ENCODE measurements around the gene HOXC4. TPM values are rescaled to one million over a fixed set of nuclear protein-coding genes. Genes with fewer than 3 reads are reported as not detected.

Gene HOXC4
- total RNA-seq, 2 donors from 2014 or later, result 0.62 TPM; not detected in 1

DNA sequence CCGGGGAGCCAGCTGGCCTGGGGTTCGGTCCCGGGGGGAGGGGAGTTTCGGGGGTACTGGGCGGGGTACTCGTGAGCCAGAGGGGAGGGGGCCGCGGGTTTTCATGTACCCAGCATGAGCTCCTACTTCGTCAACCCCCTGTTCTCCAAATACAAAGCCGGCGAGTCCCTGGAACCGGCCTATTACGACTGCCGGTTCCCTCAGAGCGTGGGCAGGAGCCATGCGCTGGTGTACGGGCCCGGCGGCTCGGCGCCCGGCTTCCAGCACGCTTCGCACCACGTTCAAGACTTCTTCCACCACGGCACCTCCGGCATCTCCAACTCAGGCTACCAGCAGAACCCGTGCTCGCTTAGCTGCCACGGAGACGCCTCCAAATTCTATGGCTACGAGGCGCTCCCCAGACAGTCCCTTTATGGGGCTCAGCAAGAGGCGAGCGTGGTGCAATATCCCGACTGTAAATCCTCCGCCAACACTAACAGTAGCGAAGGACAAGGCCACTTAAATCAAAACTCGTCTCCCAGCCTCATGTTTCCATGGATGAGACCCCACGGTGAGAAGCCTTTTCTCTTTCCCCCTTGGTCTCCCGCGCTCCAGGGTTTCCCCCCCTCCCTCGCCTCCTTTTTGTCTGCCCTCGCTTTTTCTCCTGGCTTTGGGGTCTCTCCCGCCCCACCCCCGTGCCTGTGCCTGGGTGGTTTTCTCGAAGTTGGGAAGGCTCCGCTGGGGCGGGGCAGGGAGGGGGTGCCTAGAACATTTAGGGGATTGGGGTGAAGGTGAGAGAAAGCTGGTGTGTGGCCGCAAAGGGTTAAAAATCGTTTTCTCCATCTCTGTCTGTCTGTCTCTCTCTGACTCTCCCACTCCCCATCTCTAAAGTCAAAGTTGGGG lies 44.2 kb upstream of the HOXC4 start:
- Histone ChIP-seq H3K9me3 (no peaks in the 10 kb centered on the region), H3K27ac (no peak overlapping the region), H3K4me1 (replicated peaks) (no peaks in the 10 kb centered on the region), H3K36me3 (no peaks in the 10 kb centered on the region), H3K27me3 (replicated peaks; ENCODE audit: insufficient read depth) (peaks cover 79% of the 10 kb centered on the region), H3K4me3 (no peak overlapping the region)
- WGBS, result 3% methylated on average over 49 of the region's 51 CpGs
- TF ChIP-seq POLR2A (IDR thresholded peaks at IDR 0.05) (no peak), POLR2AphosphoS5 (IDR thresholded peaks at IDR 0.05) (no peak)
- TF ChIP-seq, protein P1, sequence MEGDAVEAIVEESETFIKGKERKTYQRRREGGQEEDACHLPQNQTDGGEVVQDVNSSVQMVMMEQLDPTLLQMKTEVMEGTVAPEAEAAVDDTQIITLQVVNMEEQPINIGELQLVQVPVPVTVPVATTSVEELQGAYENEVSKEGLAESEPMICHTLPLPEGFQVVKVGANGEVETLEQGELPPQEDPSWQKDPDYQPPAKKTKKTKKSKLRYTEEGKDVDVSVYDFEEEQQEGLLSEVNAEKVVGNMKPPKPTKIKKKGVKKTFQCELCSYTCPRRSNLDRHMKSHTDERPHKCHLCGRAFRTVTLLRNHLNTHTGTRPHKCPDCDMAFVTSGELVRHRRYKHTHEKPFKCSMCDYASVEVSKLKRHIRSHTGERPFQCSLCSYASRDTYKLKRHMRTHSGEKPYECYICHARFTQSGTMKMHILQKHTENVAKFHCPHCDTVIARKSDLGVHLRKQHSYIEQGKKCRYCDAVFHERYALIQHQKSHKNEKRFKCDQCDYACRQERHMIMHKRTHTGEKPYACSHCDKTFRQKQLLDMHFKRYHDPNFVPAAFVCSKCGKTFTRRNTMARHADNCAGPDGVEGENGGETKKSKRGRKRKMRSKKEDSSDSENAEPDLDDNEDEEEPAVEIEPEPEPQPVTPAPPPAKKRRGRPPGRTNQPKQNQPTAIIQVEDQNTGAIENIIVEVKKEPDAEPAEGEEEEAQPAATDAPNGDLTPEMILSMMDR (IDR thresholded peaks at IDR 0.05), result no peak
- DNase-seq (ENCODE audit: low spot score), result no peak
- intact Hi-C loops (cut with DNase I), result no loop called here

DNA sequence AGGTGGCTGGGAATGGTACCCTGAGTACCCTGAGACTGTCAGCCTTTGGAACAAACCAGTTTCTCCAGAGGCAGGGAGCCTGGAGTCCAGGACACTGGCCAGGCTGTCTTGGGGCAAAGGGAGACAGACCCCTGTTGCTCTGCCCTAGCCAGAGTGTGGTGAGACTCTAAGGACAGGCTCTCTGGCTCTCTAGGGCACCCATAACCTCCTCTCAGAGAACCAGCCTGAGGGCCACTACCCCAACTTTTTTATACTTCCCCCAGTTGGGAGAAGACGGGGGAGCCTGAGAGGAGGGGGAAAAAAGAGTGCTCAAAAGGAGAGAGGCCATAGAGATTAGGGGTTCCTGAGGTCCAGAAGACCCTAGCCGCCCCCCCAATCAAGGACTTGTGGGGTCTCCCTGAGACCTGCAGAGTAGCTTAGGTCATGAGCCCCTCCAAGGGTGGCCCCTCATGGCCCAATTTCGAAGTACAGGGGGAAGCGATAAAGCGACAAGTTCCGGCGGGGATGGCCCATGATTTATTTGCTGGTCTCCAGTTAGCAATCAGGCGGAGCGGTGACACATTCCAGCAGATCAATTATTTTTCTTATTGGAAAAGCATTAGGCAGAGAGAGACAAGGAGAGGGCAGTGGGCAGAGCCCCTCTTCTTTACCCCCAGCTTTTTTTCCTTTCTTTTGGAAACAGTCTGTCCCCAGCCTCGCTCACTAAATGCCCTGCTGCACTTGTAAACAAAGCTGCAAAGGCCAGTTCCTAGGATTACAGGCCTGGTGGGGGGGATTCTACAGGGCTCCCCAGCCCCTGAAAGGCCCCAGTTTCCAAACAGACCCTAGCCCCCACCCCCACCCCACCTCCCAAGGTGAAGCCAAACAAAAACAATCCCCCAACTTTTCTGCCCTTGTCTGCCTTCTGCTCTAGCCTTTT lies 43.3 kb upstream of the HOXC4 start:
- Histone ChIP-seq H3K4me3 (no peak overlapping the region), H3K27me3 (replicated peaks; ENCODE audit: insufficient read depth) (peaks cover 79% of the 10 kb centered on the region), H3K9me3 (no peaks in the 10 kb centered on the region), H3K27ac (no peak overlapping the region), H3K4me1 (replicated peaks) (no peaks in the 10 kb centered on the region), H3K36me3 (no peaks in the 10 kb centered on the region)
- TF ChIP-seq POLR2A (IDR thresholded peaks at IDR 0.05), result no peak
- TF ChIP-seq, protein P1 (IDR thresholded peaks at IDR 0.05), result no peak
- TF ChIP-seq POLR2AphosphoS5 (IDR thresholded peaks at IDR 0.05), result no peak
- 16% methylated on average over 10 of the region's 10 CpGs for WGBS
- intact Hi-C loops (cut with DNase I), result no loop called here
- DNase-seq (ENCODE audit: low spot score), result no peak

DNA sequence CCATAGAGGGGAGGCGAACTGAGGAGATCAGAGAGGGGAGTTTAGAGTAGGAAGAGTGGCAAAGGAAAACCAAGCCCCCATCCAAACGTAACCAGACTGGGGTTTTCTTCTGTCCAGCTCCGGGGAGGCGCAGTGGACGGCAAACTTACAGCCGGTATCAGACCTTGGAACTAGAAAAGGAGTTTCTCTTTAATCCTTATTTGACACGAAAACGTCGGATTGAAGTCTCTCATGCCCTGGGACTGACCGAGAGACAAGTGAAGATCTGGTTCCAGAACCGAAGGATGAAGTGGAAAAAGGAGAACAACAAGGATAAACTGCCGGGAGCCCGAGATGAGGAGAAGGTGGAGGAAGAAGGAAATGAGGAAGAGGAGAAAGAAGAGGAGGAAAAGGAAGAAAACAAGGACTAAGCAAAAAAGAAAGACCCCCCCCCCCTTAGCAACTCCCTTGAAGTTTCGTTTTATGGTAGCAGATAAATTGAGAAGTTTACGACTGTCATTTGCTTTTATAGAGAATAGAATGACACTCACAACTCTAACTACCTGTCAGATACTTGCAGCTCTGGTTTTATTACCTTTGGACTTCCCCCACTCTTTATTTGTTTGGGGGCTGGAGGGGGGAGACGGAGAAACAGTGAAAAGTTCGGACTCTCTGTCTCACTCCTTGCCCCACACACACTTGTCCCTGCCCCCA lies 42.5 kb upstream of the HOXC4 start:
- no peaks in the 10 kb centered on the region for H3K4me1 ChIP-seq (replicated peaks)
- H3K9me3 ChIP-seq, result no peaks in the 10 kb centered on the region
- no peak overlapping the region for H3K4me3 ChIP-seq
- H3K36me3 ChIP-seq, result no peaks in the 10 kb centered on the region
- peaks cover 82% of the 10 kb centered on the region for H3K27me3 ChIP-seq (replicated peaks; ENCODE audit: insufficient read depth)
- TF ChIP-seq POLR2A (IDR thresholded peaks at IDR 0.05) (no peak), POLR2AphosphoS5 (IDR thresholded peaks at IDR 0.05) (no peak)
- TF ChIP-seq, protein P1 (IDR thresholded peaks at IDR 0.05), result no peak
- DNase-seq (ENCODE audit: low spot score), result no peak
- 4% methylated on average over 17 of the region's 17 CpGs for WGBS
- H3K27ac ChIP-seq, result no peak overlapping the region
- intact Hi-C loops (cut with DNase I), result no loop called here

DNA sequence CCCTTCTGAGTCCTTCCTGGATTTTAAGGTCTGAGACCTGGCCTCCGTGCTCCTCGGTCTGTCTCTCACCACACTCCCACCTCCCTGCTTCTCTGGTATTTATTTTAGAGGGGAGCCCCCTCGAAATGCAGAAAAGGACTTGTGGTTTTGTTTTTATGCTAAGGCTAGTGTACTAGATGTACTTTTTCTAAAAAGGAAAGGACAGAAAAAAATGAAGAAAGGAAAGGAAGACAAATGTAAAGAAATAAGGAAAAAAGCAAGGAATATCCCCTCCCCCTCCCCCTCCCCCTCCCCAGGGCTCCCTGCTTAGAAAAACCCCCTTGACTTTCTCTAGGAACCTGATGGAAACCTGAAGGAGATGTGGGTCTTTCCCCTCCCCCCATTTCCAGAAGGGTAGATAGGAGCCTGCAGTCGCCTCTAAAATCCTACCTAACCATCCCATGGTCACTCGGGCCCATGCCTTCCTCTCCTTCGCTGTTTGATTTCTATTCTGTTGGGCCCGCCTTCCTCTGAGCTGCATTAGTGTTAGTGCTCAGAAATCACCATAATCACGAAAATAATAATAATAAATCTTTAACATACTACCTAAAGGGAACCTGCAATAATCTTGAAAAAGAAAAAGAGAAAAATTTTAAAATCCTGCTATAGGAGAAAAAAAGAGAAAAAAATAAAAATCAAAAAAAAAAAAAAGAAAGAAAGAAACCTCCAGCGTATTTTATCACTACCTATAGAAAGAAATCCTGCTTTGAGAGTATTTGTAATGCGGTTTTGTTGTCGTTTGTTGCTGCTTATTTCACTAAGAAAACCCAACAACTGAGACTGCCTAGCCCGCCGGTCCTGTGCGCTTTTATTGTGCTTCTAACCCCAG lies 41.7 kb upstream of the HOXC4 start:
- H3K27ac ChIP-seq, result no peak overlapping the region
- WGBS, result 21% methylated on average over 14 of the region's 14 CpGs
- no peak for DNase-seq (ENCODE audit: low spot score)
- TF ChIP-seq, protein P1 (IDR thresholded peaks at IDR 0.05), result no peak
- TF ChIP-seq POLR2A (IDR thresholded peaks at IDR 0.05) (no peak), POLR2AphosphoS5 (IDR thresholded peaks at IDR 0.05) (no peak)
- no peaks in the 10 kb centered on the region for H3K36me3 ChIP-seq
- H3K9me3 ChIP-seq, result no peaks in the 10 kb centered on the region
- intact Hi-C loops (cut with DNase I), result no loop called here
- no peak overlapping the region for H3K4me3 ChIP-seq
- peaks cover 74% of the 10 kb centered on the region for H3K27me3 ChIP-seq (replicated peaks; ENCODE audit: insufficient read depth)
- H3K4me1 ChIP-seq (replicated peaks), result no peaks in the 10 kb centered on the region
